BE2C (cell line): ENCODE data around the gene ASF1B.
A peak's percentile ranks its signal among the peaks of the same experiment; 100 is the strongest.

ENCODE experiments used
- DNase-seq: peaks from one replicate; pipeline ENCODE4 v3.0.0-alpha.2; 2020
- H3K27me3 ChIP-seq: fragments of 250-450 bp; sonication (Bioruptor Pico); 2 replicates; pipeline ENCODE4 v1.5.1; 2020; ENCODE audit warnings: mild to moderate bottlenecking
- H3K36me3 ChIP-seq: fragments of 250-450 bp; sonication (Bioruptor Pico); 2 replicates; pipeline ENCODE4 v1.5.1; 2020; ENCODE audit warnings: mild to moderate bottlenecking
- H3K4me1 ChIP-seq: fragments of 250-450 bp; sonication (Bioruptor Pico); 2 replicates; pipeline ENCODE4 v1.5.1; 2020
- H3K4me3 ChIP-seq: 2 replicates; pipeline ENCODE4 v1.5.1; 2011; ENCODE audit warnings: low read depth, low read length
- H3K9me3 ChIP-seq: fragments of 250-450 bp; sonication (Bioruptor Pico); 2 replicates; pipeline ENCODE4 v1.5.1; 2020
- CTCF ChIP-seq: IDR thresholded peaks from 2 replicates; pipeline ENCODE4 v1.5.1; 2012; ENCODE audit warnings: mild to moderate bottlenecking, low read depth, low read length

ASF1B gene

GRCh38 chr19:14093117-14093823 is 43.1 kb downstream of the ASF1B start:
- peaks cover 19% of the 10 kb centered on the region for H3K36me3 ChIP-seq
- DNase-seq, result no peak
- H3K9me3 ChIP-seq, result peaks cover 6% of the 10 kb centered on the region
- no peaks in the 10 kb centered on the region for H3K4me1 ChIP-seq
- no peak for TF ChIP-seq CTCF
- no peak overlapping the region for H3K4me3 ChIP-seq
- no peaks in the 10 kb centered on the region for H3K27me3 ChIP-seq

- peaks cover 15% of the 10 kb centered on the region for H3K36me3 ChIP-seq
- H3K27me3 ChIP-seq, result no peaks in the 10 kb centered on the region
- H3K4me3 ChIP-seq, result peak overlapping the region; percentile 69
- no peaks in the 10 kb centered on the region for H3K4me1 ChIP-seq
- TF ChIP-seq CTCF, result no peak
- H3K9me3 ChIP-seq, result peaks cover 6% of the 10 kb centered on the region
- DNase-seq, result no peak
These were observed 44.5 kb downstream of the ASF1B start for GRCh38 chr19:14091813-14092462.

- H3K36me3 ChIP-seq, result peaks cover 11% of the 10 kb centered on the region
- peaks cover 6% of the 10 kb centered on the region for H3K9me3 ChIP-seq
- DNase-seq, result peak; percentile 63
- TF ChIP-seq CTCF, result peak; percentile 31
- H3K4me1 ChIP-seq, result no peaks in the 10 kb centered on the region
- no peaks in the 10 kb centered on the region for H3K27me3 ChIP-seq
- peak overlapping the region; percentile 69 for H3K4me3 ChIP-seq
These were observed 45.1 kb downstream of the ASF1B start for GRCh38 chr19:14091081-14091812.

- peak; percentile 92 for DNase-seq
- peak within 1 kb of the TSS; percentile 69 for H3K4me3 ChIP-seq
- no peak for TF ChIP-seq CTCF
- H3K36me3 ChIP-seq, result peaks cover 11% of the 10 kb centered on the region
- H3K4me1 ChIP-seq, result no peaks in the 10 kb centered on the region
- no peaks in the 10 kb centered on the region for H3K27me3 ChIP-seq
- peaks cover 6% of the 10 kb centered on the region for H3K9me3 ChIP-seq
These were observed 45.8 kb downstream of the ASF1B start, which contains the start of gene SAMD1 for GRCh38 chr19:14090509-14091080. TSS of gene SAMD1 (minus strand) at chr19:14090751.

GRCh38 chr19:14089662-14090508 is 46.5 kb downstream of the ASF1B start:
- peak overlapping the region; percentile 63 for H3K4me3 ChIP-seq
- H3K27me3 ChIP-seq, result no peaks in the 10 kb centered on the region
- H3K4me1 ChIP-seq, result no peaks in the 10 kb centered on the region
- peak; percentile 74 for DNase-seq
- H3K36me3 ChIP-seq, result peaks cover 11% of the 10 kb centered on the region
- peaks cover 6% of the 10 kb centered on the region for H3K9me3 ChIP-seq
- TF ChIP-seq CTCF, result no peak
